COLO668 (cell line): Measurements from ENCODE around the gene RGS9.
A peak's percentile ranks its signal among the peaks of the same experiment; 100 is the strongest.
"Not testable (repeated sequence)": the region's sequence is repeated elsewhere in the genome, so short reads cannot be mapped to it uniquely, and the experiment has no call there.

ENCODE experiments used
- DNase-seq: peaks from one replicate; lab custom pipeline; 2025; ENCODE audit not compliant: unreplicated experiment; lab: John Stamatoyannopoulos, UW

RGS9 gene

DNA sequence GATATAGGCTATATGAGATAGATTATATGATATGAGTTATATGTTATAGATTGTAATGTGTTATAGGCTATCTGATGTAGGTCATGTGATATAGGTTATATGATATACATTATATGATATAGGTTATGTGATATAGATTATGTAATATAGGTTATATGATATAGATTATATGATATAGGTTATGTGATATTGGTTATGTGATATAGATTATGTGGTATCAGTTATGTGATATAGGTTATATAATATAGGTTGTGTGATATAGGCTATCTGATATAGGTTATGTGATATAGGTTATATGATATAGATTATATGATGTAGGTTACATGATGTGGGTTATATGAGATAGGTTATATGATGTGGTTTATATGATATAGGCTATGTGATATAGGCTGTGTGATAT lies 68.5 kb downstream of the RGS9 start:
- no peak for DNase-seq

DNA sequence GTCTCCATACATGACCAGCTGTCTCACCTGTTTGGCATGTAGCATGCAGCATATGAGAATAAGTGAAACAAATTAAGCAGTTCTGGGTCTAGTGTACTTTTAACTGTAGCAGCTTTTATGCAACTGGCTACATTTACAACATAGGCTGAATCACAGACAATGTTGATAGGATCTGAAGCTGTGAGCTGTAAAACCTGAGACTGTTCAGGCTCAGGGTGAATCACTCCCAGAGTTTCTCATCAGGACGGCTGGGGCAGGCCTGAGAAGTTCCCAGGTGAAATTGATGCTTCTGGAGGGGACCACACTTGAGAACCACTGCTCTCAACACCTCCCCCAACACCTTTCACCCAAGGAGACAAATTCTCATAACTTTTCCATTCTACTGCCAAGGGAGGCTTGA lies 70.3 kb downstream of the RGS9 start:
- not testable (repeated sequence) for DNase-seq

DNA sequence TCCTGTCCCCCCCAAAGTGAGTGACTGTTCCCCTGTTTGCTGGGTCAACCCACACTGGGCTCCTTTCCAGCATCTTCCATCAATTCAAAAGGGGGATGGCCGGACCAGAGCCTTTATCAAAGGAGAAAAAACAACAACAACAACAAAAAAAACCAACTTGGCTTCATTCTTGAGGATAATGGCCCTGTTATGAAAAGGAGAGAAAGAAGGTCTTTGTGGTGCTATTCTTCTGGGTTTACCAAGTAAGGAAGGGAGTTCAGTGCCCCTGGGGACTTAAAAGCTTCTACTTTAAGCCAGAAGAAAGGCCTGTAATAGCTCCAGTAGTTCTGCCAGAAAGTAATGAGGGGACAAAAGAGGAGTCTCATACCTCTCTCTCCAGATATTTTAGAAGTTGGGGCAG lies 71.5 kb downstream of the RGS9 start:
- no peak for DNase-seq

DNA sequence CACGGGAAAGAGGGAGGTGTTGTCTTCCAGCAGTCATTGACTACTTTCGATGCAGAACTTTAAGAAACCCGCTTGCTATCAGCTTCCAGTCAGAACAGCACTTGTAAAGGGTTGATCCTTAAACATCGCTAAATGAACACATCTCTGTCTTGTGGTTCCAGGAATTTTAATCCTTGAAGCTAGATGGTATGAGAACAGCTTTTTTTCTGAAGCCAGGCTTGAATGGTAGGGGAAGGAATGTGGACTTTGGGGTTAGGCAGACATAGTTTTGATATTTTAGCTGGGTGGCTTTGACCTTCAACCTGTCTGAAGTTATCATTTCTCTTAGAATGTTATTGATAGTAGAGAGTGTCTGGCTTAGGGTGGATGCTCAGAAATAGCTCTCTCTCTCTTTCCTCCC lies 81.1 kb downstream of the RGS9 start:
- no peak for DNase-seq

DNA sequence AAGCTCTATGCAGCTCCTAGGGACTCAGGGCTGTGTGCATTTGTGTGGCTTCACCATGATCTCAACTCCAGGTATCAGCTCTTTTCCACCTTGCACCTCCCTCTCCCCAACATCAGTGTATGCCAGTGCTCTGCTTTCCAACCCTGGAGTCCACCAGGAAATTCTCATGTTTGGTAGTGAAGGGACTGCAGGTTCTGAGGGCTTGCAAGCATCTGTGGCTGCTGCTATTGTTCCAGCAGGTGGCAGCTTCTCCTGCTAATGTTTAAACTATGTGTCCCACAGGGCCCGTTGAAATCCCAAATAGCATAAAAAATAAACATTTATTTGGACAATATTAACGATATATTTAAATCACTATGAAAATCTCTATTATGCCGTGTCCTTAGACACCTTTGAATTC lies 82.0 kb downstream of the RGS9 start:
- no peak for DNase-seq

DNA sequence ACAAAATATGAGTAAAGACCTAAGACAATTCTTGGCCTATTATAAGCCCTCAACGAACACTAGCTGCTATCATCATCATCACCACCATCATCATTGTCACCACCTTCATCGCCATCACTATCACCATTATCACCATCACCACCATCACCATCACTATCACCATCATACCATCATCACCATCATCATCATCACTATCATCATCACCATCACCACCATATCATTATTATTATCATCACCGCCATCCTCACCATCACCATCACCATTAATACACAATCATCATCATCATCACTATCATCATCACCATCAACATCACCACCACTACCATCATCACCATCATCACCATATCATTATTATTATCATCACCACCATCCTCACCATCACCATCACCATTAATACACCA lies 82.5 kb downstream of the RGS9 start:
- no peak for DNase-seq

DNA sequence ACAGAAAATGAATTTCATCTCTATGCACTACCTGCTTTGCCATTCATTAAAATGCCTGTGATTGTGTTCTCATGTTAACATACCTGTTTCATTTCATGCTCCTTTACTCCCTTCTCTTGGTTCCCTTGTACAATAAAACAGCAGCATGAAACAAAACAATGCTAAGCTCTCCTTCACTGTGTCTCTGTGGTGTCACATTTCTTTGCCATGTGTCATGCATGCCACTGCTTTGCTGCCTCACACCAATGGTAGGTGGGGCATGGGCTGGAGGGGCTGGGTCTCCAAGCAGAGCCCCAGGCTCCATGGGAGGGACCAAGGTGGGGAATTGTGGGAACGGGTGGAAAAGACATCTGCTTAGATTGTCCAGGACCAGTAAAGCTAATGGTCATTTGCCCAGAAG lies 83.6 kb downstream of the RGS9 start:
- no peak for DNase-seq

DNA sequence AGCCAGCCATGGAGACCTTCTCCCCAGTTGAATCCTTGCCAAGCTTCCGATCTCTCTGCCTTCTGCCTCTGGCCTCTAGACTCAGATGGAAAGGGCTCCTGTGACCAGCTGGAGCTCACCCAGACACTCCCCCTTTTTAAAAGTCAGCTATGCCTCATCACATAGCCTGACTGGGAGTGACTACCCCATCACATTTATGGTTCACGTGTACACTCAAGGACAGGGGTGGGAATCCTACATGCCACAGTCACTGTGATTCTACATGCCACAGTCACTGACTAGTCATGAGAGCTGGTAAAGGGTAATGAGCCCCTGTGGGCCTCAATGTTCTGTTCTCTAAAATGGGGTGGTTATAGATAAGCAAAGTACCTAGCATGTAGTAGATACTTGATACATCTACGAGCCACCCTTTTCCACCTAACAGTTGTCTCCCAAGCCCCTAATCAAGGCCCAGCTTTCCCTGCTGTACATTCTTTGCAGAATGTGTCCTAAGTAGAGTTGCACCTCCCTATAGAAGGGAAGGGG lies 85.1 kb downstream of the RGS9 start:
- no peak for DNase-seq

DNA sequence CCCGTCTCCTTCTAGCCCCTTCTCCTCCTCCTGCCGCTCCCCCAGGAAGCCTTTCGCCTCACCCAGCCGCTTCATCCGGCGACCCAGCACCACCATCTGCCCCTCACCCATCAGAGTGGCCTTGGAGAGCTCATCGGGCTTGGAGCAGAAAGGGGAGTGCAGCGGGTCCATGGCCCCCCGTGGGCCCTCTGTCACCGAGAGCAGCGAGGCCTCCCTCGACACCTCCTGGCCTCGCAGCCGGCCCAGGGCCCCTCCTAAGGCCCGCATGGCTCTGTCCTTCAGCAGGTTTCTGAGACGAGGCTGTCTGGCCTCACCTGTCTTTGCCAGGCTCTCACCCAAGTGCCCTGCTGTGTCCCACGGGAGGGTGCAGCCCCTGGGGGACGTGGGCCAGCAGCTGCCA lies 87.9 kb downstream of the RGS9 start:
- DNase-seq = no peak

DNA sequence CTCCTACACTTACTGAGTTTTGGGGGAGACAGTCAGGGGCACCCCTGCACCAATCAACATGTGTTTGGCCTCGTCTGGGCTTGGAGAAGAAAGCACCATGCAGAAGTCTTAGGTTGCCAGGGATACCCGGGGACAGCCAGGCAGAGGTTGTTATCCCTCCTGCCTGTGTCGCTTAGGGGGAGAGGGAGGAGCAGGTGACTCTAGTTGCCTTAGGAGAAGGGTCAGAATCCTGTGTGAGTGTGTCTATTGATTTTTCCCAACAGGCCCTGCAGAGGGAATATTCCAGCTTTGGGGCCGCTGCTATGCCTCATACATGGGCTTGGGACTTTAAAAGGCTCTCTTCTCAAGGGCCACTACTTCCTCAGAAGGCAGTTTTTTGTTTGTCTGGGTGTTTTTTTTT lies 89.1 kb downstream of the RGS9 start:
- DNase-seq = no peak

DNA sequence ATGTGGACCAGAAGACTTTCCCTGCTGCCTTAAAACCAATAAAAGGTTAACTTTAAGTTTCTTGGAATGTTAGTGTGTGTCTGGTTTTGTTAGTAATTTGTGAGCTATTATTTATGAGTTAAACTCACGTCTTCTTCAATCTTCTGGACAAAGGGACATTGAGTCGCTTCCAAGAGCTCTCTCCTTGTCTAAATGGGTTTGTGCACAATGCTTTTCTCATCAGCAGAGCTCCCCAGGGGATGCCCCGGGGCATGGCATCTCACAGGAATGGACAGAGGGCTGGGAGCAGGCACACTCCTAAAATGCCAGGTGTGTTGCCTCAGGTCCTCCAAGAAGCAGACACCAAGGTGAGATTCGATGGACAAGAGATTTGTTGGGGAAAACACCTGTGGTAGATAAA lies 90.5 kb downstream of the RGS9 start:
- no peak for DNase-seq

DNA sequence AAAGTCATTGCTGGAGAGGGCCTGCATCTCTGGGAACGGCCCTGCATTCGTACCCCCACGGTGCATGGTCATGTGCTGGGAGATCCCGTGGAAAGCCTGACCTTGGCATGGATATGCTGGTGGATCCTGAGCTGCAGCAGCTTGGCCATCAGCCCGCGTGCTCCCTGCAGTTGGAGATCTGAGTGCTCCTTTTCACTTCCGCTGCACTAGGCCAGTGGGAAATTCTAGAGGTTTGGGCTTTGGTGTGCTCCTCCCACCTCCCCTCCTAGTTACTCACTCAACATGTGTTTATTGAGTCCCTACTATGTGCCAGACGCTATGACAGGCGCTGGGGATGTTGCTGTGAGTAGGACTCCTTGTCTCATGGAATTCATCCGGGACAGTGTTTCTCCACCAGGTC lies 91.1 kb downstream of the RGS9 start:
- DNase-seq = no peak

DNA sequence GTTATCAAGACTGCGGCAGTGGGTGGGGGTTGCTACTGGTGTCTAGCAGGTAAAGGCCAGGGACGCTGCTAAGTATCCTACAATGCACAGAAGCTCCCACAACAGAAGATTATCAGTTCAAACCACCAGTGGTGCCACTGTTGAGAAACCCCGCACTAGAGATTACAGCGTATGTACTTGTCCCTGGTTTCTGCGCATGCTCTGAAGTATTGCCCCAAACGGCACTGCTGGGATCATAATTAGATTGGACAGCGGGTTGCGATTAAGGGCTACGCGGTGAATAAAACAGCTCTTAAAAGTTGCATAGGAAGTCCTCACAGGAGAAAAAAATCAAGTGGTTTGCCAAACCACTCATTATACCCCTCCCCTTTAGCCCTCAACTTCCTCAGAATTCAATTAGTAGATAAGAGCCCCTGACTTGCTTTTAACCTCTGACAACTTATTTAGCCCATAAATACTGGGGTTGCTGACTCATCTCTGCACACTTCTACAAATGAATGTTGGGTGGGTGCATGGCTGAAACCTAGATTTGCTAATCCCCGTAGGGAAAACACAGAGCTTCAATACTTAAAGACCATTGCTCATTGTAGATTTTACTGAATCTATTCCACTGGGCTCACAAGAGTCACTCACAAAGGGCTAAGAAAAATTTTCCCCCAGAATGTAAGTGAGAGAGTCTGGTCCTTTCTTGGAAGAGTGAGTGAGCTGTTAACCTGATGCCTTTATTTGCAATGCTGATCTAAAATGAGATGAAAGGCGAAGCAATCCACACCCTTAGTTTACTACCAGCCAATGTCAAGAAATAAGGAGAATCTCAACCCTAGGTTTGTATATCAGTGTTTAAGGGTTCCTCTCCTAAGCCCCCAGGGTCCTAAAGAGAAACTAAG lies 91.8 kb downstream of the RGS9 start:
- DNase-seq = no peak

DNA sequence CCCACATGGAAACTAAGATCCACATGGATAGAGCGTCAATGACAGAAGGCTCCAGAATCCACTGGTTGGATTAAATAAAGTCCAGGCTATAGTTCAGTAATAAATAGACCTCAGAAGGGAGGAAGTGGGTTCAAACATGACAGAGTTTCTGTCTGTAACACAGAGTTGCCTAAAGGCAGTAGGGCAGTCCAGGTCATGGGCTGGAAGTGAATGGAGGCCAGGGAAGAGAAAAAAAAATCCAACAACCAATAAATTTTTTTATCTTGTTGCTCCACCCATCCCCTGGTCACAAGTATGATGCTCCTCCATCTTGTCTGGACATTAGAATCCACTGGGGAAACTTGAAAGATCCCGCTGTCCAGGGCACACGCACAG lies 92.4 kb downstream of the RGS9 start:
- no peak for DNase-seq

DNA sequence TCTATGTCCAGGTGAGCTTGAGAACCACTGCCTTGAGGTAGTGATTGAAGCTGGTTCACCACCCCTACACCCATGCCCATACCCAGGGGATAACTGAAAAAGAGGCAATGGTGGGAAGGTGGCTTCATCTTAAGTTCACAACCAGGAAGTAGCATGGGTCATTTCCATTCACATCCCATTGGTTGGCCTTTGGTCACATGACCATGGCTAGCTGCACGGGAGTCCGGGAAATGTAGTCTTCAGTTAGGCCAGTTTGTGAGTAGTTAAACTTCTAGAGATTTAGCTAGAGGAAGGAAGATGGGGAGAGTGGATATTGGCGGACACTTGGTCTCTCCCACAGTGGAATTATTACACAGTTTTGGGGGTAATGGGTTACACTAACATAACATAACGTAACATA lies 92.9 kb downstream of the RGS9 start:
- no peak for DNase-seq

DNA sequence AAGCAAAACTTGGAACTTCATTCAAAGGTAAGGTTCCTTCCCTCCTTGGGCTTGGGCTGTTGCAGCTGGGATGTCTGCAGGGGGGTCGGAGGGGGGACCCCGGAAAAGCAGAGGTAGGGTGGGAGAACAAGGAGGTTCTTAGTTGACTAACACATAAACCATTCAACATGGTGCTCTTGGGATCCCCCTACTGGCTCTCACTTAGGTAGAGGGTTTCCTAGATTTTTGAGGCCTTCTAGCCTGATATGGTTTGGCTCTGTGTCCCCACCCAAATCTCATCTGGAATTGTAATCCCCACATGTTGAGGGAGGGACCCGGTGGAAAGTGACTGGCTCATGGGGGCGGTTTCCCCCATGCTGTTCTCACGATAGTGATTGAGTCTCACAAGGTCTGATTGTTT lies 93.9 kb downstream of the RGS9 start:
- DNase-seq = no peak

DNA sequence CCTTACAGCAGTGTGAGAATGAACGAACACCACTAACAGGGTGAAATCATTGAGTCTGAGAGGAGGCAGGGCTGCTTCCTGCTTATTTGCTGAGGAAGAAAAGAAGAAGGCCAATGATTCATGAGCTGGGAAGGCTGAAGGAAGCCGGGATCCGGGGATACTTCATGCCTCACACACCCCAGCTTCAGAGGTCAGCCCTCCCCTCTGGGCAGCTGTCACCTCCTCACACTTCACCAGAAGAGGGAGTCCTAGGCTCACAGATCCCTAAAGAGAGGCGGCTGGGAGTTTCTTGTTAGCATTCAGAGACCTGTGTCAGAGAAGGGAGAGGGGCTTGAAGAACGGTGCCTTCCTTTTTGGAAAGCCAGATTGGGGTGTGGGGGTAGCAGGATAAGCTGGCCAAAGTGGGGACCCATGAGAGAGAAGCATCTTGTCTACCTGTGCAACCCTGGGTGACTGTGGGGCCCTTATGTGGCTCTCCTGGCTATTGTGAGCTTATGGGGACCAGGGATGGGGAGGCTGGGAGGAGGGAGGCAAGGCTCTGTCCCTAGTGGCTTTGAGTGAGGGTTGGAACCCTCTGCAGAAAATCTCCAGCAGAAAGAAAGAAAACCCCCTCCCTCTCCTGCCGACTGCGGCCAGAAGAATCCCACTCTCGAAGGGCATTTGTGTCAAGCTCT lies 94.6 kb downstream of the RGS9 start:
- peak; percentile 25 for DNase-seq

DNA sequence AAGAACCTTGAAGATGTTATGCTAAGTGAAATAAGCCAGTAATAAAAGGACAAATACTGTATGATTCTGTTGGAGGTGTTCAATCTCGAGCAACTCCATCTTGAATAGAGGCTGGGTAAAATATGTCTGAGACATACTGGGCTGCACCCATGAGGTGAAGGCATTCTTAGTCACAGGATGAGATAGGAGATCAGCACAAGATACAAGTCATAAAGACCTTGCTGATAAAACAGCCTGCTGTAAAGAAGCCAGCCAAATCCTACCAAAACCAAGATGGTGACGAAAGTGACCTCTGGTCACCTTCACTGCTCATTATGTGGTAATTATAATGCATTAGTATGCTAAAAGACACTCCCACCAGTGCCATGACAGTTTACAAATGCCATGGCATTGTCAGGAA lies 98.1 kb downstream of the RGS9 start:
- DNase-seq = no peak

DNA sequence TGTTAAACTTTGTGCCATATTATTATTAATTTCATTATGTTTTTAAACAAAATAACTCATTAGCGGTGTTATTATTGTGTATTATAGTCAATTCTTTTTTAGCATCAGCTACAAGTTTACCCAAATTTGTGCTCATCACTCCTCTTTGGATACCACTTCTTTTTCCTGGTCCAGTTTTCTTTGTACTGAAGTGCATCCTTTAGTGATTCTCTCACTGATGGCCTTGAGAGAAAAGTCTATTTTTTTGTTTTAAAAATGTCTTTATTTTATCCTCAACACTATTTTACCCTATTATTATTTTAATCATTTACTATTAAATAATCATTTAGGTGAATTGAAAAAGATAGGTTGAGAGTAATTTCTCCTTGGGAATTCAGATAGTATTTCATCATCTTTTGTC lies 99.2 kb downstream of the RGS9 start:
- no peak for DNase-seq

DNA sequence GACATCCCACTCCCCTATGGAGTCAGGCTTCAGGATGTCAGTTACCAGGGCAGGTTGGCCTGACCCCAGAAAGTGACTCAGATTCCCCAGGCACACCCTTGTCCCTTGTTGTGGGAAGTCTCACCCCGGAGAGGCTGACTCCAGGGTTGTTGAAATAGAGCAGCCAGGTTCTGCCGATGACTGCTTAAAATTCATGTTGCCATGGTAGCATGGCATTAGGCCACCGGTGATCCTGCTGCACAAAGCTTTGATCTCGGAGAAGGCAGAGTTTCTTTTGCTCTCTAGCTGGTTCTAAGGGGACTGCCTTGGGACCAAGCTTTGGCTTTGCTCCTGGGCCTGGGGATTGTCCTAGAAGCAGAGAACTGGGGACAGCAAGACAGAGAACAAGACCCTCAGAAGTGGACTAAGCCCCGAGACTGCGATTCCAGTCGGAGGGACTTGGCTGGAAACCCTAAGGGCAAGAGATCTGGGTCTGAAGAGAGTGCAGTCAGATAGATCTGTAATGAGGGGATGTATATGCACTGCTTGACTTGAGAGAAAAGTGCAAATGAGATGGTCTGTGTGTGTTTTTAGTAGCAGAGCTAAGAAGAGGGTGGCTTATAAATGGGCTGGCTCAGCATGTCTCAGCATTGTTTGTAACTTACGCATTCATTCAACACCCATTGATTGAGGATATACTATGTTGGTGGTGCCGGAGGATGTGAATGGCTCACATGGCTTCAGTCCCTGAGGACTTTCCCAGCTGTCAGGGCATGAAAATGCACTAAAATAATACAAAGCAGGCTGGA lies 106.9 kb downstream of the RGS9 start:
- peak; percentile 1 for DNase-seq

DNA sequence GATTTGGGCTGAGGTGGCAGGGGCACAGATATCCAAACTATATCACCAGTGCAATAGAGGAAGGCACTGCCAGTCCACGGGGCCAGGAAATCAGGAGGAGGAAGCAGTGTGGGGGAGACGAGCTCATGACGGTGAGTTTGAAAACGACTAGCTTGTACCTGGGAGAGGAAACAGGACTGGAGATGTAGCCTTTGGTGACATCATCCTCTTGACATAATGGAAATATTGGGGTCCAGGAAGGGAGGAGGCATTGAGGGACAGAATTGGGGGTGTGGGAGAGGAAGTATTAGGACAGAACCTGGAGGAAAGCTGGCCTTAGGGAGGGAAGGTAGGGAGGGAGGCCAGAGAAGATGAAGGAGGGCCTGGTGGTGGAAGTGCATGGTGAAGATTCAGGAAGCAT lies 109.1 kb downstream of the RGS9 start:
- DNase-seq = no peak

DNA sequence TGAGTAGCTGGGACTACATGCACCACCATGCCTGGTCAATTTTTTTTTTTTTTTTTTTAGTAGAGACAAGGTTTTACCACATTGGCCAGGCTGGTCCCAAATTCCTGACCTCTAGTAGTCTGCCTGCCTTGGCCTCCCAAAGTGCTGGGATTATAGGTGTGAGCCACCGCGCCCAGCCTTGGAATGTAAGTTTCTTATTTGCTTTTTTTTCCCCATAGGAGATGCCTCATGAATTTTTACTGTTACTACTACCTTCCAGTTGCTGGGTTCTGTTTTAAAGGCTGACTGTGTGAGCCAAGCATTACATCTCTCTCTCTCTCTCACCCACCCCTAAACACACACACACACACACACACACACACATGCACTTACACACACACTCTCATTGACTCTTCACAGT lies 112.6 kb downstream of the RGS9 start:
- DNase-seq = no peak
